H9 (cell line): ENCODE data around the gene EEF1A1. TPM values are rescaled to one million over a fixed set of nuclear protein-coding genes. Genes with fewer than 3 reads are reported as not detected.

ENCODE experiments used
- DNase-seq: peaks from one replicate; pipeline ENCODE4 v3.0.0-alpha.2; 2017
- H2AFZ ChIP-seq: one replicate; pipeline ENCODE4 v1.6.1; 2013; ENCODE audit warnings: mild to moderate bottlenecking, low read length, control low read depth, moderate library complexity
- H2AK5ac ChIP-seq: 2 replicates; pipeline ENCODE4 v1.6.1; 2013; ENCODE audit warnings: low read length, control low read depth, mixed read lengths; ENCODE audit not compliant: insufficient read length
- H2BK120ac ChIP-seq: one replicate; pipeline ENCODE4 v1.6.1; 2013; ENCODE audit warnings: low read depth, mild to moderate bottlenecking, low read length, control low read depth, inconsistent platforms; ENCODE audit not compliant: poor library complexity, severe bottlenecking
- H2BK12ac ChIP-seq: 2 replicates; pipeline ENCODE4 v1.6.1; 2013; ENCODE audit warnings: low read length, control low read depth, mixed read lengths, low read depth; ENCODE audit not compliant: insufficient read length
- H2BK15ac ChIP-seq: 2 replicates; pipeline ENCODE4 v1.6.1; 2013; ENCODE audit warnings: low read depth, low read length, control low read depth
- H2BK20ac ChIP-seq: one replicate; pipeline ENCODE4 v1.6.1; 2013; ENCODE audit warnings: low read depth, mild to moderate bottlenecking, low read length, control low read depth, inconsistent platforms; ENCODE audit not compliant: poor library complexity, severe bottlenecking
- H2BK5ac ChIP-seq: 2 replicates; pipeline ENCODE4 v1.6.1; 2013; ENCODE audit warnings: low read length, control low read depth, mixed read lengths; ENCODE audit not compliant: insufficient read length
- H3K14ac ChIP-seq: 2 replicates; pipeline ENCODE4 v1.6.1; 2013; ENCODE audit warnings: low read length, control low read depth; ENCODE audit not compliant: insufficient read depth
- H3K18ac ChIP-seq: 2 replicates; pipeline ENCODE4 v1.6.1; 2013; ENCODE audit warnings: low read depth, mild to moderate bottlenecking, mixed read lengths, low read length, control low read depth; ENCODE audit not compliant: insufficient read length
- H3K23ac ChIP-seq: 2 replicates; pipeline ENCODE4 v1.6.1; 2013; ENCODE audit warnings: low read length, control low read depth, mixed read lengths, low read depth; ENCODE audit not compliant: insufficient read length
- H3K23me2 ChIP-seq: 2 replicates; pipeline ENCODE4 v1.6.1; 2013; ENCODE audit warnings: low read depth, mild to moderate bottlenecking, mixed read lengths, low read length, control low read depth; ENCODE audit not compliant: insufficient read length, poor library complexity, severe bottlenecking
- H3K27ac ChIP-seq: 2 replicates; pipeline ENCODE4 v1.5.1; 2013; ENCODE audit warnings: low read length, control low read depth, mixed read lengths, low read depth; ENCODE audit not compliant: insufficient read length
- H3K27me3 ChIP-seq: 2 replicates; pipeline ENCODE4 v1.6.1; 2013; ENCODE audit warnings: low read length, control low read depth, inconsistent platforms; ENCODE audit not compliant: insufficient read depth
- H3K4ac ChIP-seq: 2 replicates; pipeline ENCODE4 v1.6.1; 2013; ENCODE audit warnings: low read depth, mild to moderate bottlenecking, control low read depth, inconsistent platforms, low read length, moderate library complexity
- H3K4me1 ChIP-seq: 2 replicates; pipeline ENCODE4 v1.6.1; 2013; ENCODE audit warnings: low read length, control low read depth, inconsistent platforms; ENCODE audit not compliant: insufficient read depth
- H3K4me2 ChIP-seq: 2 replicates; pipeline ENCODE4 v1.6.1; 2013; ENCODE audit warnings: low read length, control low read depth, mixed read lengths; ENCODE audit not compliant: insufficient read length, insufficient read depth
- H3K56ac ChIP-seq: 2 replicates; pipeline ENCODE4 v1.6.1; 2013; ENCODE audit warnings: low read depth, mild to moderate bottlenecking, mixed read lengths, low read length, control low read depth; ENCODE audit not compliant: insufficient read length
- H3K79me1 ChIP-seq: 2 replicates; pipeline ENCODE4 v1.6.1; 2013; ENCODE audit warnings: low read depth, mild to moderate bottlenecking, moderate library complexity, low read length, control low read depth, inconsistent platforms; ENCODE audit not compliant: insufficient read depth, poor library complexity, severe bottlenecking
- H3K79me2 ChIP-seq: 2 replicates; pipeline ENCODE4 v1.6.1; 2013; ENCODE audit warnings: low read length, control low read depth, inconsistent platforms; ENCODE audit not compliant: insufficient read depth
- H3K9ac ChIP-seq: 2 replicates; pipeline ENCODE4 v1.6.1; 2013; ENCODE audit warnings: low read length, control low read depth, mixed read lengths; ENCODE audit not compliant: insufficient read length; ENCODE audit errors: extremely low read depth
- H3K9me3 ChIP-seq: one replicate; pipeline ENCODE4 v1.6.1; 2013; ENCODE audit warnings: low read depth, low read length, inconsistent platforms; ENCODE audit not compliant: control insufficient read depth
- H3T11ph ChIP-seq: one replicate; pipeline ENCODE4 v1.6.1; 2013; ENCODE audit warnings: mild to moderate bottlenecking, low read length, control low read depth, inconsistent platforms
- H4K20me1 ChIP-seq: one replicate; pipeline ENCODE4 v1.6.1; 2013; ENCODE audit not compliant: control insufficient read depth, insufficient read length, insufficient read depth
- H4K5ac ChIP-seq: 2 replicates; pipeline ENCODE4 v1.6.1; 2013; ENCODE audit warnings: low read depth, mild to moderate bottlenecking, mixed read lengths, low read length, control low read depth; ENCODE audit not compliant: insufficient read length
- H4K8ac ChIP-seq: replicated peaks from 2 replicates; pipeline ENCODE4 v1.6.1; 2013; ENCODE audit warnings: low read length, control low read depth, mixed read lengths, low read depth; ENCODE audit not compliant: insufficient read length
- H4K91ac ChIP-seq: 2 replicates; pipeline ENCODE4 v1.6.1; 2013; ENCODE audit warnings: low read depth, mild to moderate bottlenecking, moderate library complexity, mixed read lengths, low read length, control low read depth; ENCODE audit not compliant: insufficient read length
- H3K27ac Mint-ChIP-seq, 3 experiments: 2 replicates in 2 of 3; 3 replicates in 1 of 3; pipeline ENCODE4 v1.8.0; 2020 to 2021; ENCODE audit warnings: mixed read lengths in 3 of 3, mild to moderate bottlenecking in 1 of 3, moderate library complexity in 1 of 3
- H3K27me3 Mint-ChIP-seq: 2 replicates; pipeline ENCODE4 v1.8.0; 2021; ENCODE audit warnings: low read depth, mild to moderate bottlenecking, moderate library complexity, mixed read lengths
- H3K36me3 Mint-ChIP-seq, 3 experiments: 2 replicates in 2 of 3; 3 replicates in 1 of 3; pipeline ENCODE4 v1.8.0; 2020 to 2021; ENCODE audit warnings: low read depth in 3 of 3, mixed read lengths in 3 of 3; ENCODE audit not compliant: insufficient read depth in 1 of 3
- H3K4me1 Mint-ChIP-seq, 2 experiments: 2 replicates each; pipeline ENCODE4 v1.8.0; 2020; ENCODE audit warnings: mixed read lengths in 2 of 2
- H3K4me3 Mint-ChIP-seq, 2 experiments: 2 replicates in 1 of 2; 3 replicates in 1 of 2; pipeline ENCODE4 v1.8.0; 2020 to 2021; ENCODE audit warnings: mild to moderate bottlenecking in 2 of 2, mixed read lengths in 2 of 2, moderate library complexity in 1 of 2
- H3K9me3 Mint-ChIP-seq, 2 experiments: 2 replicates in 1 of 2; 3 replicates in 1 of 2; pipeline ENCODE4 v1.8.0; 2020; ENCODE audit warnings: mild to moderate bottlenecking in 2 of 2, mixed read lengths in 2 of 2, moderate library complexity in 1 of 2
- CTCF ChIP-seq: fragments of 200-600 bp; sonication (generic); conservative IDR thresholded peaks from 3 replicates; pipeline ENCODE4 v1.8.0; 2021; ENCODE audit warnings: antibody characterized with exemption, mild to moderate bottlenecking
- WGBS: extraction: QIAGEN DNeasy Blood & Tissue Kit; methylation state at CpG from one replicate; pipeline ENCODE4 v1.1.7; 2013; ENCODE audit warnings: missing lambda C conversion rate, low lambda C conversion rate, mixed read lengths; ENCODE audit not compliant: insufficient read length; ENCODE audit errors: extremely low coverage; 5-methylcytosine and 5-hydroxymethylcytosine counted together
- total RNA-seq: library from RNA; stranded (reverse); gene quantifications from 2 replicates; pipeline ENCODE4 v1.2.1, GENCODE V29; 2021

EEF1A1 gene
- total RNA-seq, 1 experiment from 2014 or later = 13,057 TPM

- H3K18ac ChIP-seq = no peak overlapping the region
- no peaks in the 10 kb centered on the region for H3K27me3 ChIP-seq
- H4K91ac ChIP-seq = no peak overlapping the region
- H2BK5ac ChIP-seq = no peak overlapping the region
- no peaks in the 10 kb centered on the region for H4K20me1 ChIP-seq
- no peak overlapping the region for H4K5ac ChIP-seq
- no peaks in the 10 kb centered on the region for H3K79me2 ChIP-seq
- H3K27ac Mint-ChIP-seq = no peak overlapping the region
- H3K9me3 ChIP-seq = no peaks in the 10 kb centered on the region
- no CpG with 5 or more reads among the region's 3 CpGs for WGBS
- no peak overlapping the region for H3K4me2 ChIP-seq
- H4K8ac ChIP-seq = no peak overlapping the region
- peaks cover 9 to 60% (median 35%) of the 10 kb centered on the region in 3 experiments; a peak in 6 of 7 replicates for H3K36me3 Mint-ChIP-seq
- no peak overlapping the region for H2BK12ac ChIP-seq
- no peak overlapping the region for H2AK5ac ChIP-seq
- H3K56ac ChIP-seq = no peak overlapping the region
- no peaks in the 10 kb centered on the region for H3K79me1 ChIP-seq
- no peak overlapping the region for H3T11ph ChIP-seq
- no peak overlapping the region for H3K27ac ChIP-seq
- no peaks in the 10 kb centered on the region for H3K23me2 ChIP-seq
- H2BK15ac ChIP-seq = no peak overlapping the region
- H3K4me1 Mint-ChIP-seq = no peaks in the 10 kb centered on the region
- H3K23ac ChIP-seq = no peak overlapping the region
- no peak overlapping the region for H3K4ac ChIP-seq
- no peak overlapping the region for H3K9ac ChIP-seq
- H2AFZ ChIP-seq = no peak overlapping the region
- no peak for DNase-seq
- no peak overlapping the region for H3K4me3 Mint-ChIP-seq
- no peak overlapping the region for H2BK20ac ChIP-seq
- no peak for TF ChIP-seq CTCF
- no peaks in the 10 kb centered on the region for H3K27me3 Mint-ChIP-seq
- no peak overlapping the region for H2BK120ac ChIP-seq
- no peaks in the 10 kb centered on the region for H3K9me3 Mint-ChIP-seq
- no peak overlapping the region for H3K14ac ChIP-seq
- H3K4me1 ChIP-seq = no peaks in the 10 kb centered on the region
Observed at GRCh38 chr6:73497915-73498314, 22.9 kb downstream of the EEF1A1 start.
